T follicular helper cell (primary cell): ENCODE data around the gene LLPH.

Experiments
- DNase-seq: peaks from one replicate; pipeline ENCODE4 v3.0.0-alpha.2; 2020; ENCODE audit warnings: low read depth

Gene LLPH

DNA sequence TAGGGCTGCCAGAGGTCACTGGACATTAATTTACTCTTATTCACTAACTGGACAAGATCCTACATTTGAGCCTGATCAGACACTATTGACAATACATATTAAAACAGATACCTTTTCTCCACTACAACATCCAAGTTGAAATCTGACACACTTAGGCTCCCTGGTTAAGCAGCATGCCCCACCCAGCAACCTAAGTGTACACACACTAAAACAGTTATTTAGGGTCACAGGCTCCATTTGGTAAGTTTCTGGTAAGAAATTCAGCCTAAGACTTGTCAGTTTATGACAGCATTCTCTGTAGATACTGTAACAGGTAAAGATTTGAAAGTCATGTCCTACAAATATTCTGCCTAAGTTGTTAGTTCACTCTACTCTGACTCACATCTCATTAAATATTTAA is 12.3 kb upstream of the LLPH start:
- DNase-seq: no peak

DNA sequence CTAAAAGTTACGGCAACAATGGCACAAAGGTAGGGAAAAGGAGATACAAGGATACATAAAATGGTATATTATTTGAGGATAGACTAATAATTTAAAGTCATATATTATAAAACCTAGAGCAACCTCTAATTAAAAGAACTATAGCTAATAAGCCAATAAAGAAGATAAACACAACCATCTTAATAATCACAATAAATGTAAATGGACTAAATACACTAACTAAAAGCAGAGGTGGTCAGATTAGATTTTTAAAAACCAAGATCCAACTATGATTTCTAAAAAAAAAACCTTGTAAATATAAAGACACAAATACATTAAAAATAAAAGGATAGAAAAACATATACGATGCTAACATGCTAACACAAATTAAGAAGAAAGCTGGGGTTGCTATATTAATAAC is 10.7 kb upstream of the LLPH start:
- DNase-seq: no peak

DNA sequence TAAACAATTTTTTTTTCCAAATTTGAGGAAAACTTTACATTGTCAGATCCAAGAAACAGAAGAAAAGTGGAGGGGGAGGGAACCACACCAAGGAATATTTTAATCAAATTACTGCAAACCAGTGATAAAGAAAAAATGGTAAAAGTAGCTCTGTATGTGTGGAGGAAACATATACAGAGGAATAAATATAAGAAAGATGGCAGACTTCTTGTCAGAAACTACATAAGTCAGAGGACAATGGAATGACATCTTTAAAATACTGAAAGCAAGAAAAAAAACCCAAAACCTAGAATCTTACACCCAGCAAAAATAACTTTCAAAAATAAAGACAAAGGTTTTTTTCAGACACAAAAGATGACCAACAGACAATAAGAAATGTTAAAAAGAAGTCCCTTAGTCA is 10.2 kb upstream of the LLPH start:
- DNase-seq: no peak

DNA sequence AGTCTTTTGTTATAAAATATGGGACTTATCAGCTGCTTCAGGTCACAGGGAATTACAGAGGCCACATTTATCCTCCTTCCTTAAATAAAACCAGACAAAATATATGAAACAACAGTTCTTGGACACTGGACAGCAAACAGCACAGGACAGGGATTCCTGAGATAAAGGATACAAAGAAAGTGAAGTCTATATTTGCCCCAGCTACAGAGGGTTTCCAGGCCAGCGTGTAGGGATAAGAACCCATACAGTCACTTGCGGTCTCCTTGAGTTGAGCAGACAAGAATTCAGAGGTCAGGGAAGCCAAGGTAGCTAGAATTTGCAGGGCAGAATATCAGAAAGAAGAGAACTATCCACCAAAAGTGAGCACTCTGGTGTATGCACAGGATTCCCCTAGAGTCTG is 8.8 kb upstream of the LLPH start:
- DNase-seq: no peak

DNA sequence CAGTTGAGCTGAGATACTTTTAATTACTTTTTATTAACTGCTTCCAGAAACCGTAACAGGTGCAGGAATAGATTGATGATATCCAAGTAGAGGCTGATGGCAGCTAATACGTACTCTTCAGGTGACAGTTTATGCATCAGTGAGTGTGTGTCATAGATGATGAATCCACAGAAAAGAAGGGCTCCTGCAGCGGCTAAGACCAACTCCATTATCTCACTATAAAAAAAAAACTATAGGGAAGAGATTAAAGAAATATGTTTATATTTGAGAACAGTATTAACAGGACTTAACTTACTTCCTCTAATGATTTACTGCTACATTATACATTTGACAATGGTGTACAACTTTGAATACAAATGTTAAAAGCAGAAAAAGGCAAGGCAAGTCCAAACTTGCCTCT is 7.4 kb upstream of the LLPH start:
- no peak for DNase-seq

DNA sequence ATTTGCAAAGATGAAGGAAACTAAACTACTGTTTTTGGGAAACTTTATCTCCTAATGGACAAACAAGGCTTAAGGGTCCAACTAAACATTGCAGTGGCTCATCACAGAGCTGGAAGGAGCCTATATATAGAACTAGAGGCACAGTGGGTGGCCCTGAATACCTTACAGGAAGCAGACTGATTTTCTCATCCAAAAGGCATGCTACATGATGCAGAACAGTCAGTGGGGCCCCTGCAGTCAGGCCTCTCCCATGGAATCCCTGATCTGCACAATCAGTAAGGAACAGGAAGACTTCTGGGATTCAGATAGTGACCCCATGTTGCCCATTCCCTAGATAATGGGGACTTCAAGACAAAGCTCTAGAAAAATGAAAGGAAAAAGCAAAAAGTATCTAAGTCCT is 1.9 kb upstream of the LLPH start:
- DNase-seq: no peak

DNA sequence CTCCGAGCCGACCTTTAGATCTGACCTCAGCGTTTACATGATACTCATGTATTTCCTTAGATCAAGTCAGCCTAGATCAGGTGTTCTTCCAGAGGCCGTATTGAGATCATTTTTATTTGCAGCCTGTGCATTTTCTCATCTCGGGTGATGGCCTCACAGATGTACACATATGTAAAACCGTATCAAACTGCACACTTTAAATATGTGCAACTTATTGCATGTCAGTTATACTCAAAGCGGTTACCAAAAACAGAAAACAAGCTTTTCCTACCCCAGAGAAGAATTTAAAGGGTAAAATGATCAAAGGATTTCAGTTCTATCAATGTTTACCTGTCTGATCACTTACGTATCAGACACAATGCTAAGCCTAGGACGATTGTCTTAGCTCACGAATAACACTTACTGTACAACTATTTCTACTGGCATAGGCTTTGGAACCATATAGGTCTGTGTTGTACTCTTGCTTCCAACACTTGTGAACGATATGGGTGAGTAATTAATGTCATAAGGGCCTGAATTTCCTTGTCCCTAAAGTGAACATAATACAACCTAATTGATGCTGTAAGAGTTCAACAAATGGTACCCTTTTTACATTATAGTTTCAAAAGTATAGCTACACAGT is 628 bp upstream of the LLPH start:
- DNase-seq: no peak

DNA sequence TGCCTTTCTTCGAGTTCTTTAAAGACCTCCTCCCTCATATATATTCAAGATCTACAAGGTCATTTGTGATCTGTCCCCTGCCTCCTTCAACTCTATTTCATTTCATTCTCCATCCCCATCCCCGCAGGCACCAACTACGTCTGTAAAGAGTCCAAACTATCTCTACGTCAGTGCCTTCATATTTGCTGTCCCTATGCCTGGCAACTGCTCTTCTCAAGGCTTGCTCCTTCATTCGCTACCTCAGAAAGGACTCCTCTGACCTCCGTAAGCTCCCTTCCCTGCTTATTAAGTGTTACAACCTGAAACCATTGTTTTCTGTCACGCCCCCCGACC is 650 bp downstream of the LLPH start:
- no peak for DNase-seq

DNA sequence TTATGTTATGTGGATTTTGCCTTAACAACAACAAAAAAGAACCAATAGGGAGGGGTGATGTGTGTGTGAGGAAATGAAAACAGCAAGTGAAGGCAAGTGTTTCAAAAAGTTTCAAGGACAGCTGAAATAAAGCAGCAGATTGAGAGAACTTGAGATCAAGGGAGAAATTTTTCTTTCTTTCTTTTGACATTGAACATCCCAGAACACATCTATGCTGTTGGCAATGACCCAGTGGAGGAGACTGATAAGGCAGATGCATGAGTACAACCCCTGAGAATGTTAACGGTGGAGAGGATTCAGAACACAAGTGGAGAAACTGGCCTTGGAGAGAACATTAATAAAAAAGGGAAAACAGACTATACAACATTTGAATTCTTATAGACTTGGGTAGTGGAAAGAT is 2.9 kb downstream of the LLPH start:
- no peak for DNase-seq

DNA sequence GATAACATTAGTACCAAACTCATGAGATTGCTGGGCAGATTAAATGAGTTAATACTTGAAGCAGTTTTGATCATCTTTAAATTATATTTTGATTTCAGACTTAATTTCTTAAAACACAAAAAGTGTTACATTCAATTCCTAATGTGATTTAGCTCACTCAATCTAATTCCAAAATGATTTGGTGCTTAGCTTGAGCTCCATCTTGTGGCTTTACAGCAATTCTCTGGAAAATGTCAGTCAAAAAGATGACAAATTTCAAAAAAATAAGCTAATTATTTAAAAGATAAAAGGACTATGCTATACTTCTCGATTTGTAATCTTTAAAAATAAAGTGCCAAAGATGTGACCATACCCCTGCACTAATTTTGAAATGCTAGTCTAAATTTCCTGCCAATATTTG is 10.1 kb downstream of the LLPH start:
- DNase-seq: no peak

DNA sequence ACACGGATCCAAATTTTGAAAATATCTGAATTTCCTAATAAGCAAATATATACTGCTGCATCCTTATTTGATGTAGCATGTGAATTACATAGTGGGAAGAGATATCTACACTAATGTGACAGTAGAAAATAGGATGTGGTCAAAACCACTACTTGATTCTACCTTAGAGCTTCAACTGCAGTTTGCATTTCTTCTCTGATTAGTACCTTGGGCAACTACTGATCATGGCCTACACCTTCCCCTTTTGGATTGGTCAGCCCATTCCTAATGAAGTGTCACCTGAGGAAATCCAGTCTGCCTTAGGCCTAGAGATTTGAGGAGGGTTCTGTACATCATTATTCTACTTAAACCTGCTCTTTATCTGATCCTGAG is 10.7 kb downstream of the LLPH start:
- DNase-seq: no peak

DNA sequence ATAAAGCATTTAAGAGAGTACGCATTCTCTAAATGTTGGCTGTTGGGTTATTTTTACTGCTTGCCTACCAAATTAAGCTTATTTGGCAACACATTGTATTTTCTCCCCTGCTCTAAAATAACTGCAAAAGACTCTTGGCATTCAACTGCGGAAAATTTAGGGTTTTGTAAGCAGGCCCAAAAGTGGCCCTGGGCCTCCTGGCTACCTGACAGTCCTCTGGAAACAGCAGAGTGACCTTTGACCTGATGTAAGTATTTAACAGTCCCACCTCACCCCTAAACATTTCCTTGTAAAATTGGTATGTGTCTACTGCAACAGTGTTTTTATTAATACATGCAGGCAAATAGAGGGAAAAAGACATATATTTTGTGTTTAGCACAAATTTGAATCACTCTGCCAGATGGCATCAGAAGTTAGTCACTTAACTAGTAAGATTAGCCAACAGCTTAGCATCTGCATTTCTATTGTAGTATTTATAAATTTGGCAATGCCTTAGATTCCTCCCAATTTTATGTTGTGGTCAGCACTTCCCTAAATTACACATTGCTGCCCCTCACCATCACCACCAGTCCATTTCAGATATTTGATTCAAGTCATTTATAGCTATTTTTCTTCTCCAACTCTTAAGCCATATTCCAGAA is 11.2 kb downstream of the LLPH start:
- no peak for DNase-seq

DNA sequence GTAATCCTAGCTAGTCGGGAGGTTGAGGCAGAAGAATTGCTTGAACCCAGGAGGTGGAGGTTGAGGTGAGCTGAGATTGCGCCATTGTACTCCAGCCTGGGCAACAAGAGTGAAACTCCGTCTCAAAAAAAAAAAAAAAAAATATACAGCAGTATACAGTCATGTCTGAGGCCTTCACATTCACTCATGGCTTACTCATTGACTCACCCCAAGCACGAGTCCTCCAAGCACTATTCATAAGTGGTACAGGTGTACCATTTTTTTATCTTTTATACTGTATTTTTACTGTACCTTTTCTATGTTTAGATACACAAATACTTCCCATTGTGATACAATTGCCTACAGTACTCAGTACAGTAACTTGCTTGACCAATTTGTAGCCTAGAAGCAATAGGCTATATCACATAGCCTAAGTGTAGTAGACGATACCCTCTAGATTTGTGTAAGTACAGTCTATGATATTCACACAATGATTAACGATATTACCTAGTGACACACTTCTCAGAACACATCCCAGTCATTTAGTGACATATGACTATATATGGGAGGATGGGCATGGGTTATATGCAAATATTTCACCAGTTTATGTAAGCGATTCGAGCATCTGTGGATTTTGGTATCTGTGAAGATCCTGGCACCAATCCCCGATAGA is 12.2 kb downstream of the LLPH start:
- no peak for DNase-seq

DNA sequence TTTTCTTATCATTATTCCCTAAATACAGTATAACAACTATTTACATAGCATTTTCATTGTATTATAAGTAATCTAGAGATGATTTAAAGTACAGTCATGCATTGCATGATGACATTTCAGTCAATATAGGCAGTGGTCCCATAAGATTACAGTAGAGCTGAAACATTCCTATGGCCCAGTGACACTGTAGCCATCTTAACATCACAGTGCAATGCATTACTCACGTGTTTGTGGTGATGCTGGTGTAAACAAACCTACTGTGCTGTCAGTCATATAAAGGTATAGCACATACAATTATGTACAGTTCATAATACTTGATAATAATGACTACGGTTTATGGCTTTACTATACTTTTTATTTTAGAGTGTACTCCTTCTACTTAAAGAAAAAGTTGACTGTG is 13.3 kb downstream of the LLPH start:
- no peak for DNase-seq

DNA sequence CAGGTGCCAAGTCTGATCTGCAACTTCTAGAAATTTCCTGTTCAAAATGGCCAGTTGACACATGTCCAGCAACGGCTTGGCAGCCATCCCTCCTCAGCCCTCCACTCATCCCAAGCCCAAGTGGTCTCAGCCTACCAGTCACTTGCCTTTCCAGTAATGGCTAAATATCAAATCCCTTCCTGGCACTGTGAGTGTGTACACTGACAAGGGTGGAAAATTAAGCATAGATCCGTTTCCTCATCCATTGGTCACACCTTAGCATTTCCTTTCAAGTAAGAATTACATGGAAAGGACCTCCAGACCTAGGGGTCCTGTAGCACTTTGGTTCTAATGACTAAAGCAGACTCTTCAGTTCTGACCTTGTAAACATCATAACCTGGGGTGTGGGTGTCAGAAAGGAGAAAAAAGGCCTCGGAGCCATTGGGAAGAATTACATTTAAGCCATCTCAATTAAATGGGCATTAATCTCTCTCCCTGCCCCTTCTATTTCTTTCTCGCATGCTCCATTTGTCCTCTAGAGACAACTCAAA is 15.4 kb downstream of the LLPH start:
- DNase-seq: no peak

DNA sequence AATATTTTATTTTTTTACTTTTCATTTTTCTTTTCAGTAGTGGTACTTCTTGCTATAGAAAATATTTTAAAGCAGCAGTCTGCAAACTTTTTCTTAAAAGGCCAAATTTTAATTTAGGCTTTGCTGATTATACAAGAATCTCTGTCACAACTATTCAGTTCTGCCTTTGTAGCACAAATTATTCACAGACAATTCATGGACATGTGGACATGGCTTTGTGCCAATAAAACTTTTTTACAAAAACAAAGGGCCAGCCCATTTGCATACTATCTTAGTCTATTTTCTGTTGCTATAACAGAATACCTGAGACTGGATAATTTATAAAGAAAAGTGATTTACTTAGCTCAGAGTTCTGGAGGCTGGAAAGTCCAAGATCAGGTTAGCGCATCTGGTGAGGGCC is 17.1 kb downstream of the LLPH start:
- no peak for DNase-seq

DNA sequence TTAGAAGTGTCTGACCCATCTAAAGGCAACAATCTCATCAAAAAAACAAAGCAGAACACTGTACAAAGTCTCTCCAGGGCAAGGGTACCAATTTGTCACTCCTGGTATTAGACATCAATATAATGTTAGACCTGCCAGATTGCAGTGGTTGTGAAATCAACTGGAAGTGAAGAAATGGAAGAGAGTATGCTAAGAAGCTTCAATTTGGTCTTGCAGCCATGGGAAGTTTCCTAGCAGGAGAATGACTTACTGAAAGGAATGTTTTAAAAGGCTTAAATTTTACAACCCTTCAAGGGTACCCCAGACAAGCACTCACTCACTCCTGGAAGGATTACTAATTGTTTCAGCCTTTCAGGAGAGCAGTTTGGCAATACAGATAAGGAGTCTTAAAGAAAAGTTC is 18.9 kb downstream of the LLPH start:
- DNase-seq: no peak

DNA sequence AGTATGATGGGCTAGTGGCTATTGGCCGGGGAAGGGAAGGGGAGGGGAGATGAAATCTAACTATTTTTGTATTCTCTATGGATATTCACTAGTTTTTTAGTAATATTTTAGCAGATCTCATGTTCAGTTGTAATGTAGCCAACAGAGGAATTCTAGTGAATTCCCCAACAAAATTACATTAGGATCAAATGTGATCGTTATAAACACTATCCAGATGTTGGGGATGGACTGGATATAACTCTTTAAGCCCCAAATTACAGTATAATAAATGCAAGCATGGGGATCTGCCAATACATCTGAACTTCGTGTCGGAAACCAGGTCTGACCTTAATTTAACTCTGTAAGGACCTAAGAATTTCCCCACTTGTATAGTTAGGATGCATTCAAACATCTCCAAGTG is 21.5 kb downstream of the LLPH start:
- no peak for DNase-seq

DNA sequence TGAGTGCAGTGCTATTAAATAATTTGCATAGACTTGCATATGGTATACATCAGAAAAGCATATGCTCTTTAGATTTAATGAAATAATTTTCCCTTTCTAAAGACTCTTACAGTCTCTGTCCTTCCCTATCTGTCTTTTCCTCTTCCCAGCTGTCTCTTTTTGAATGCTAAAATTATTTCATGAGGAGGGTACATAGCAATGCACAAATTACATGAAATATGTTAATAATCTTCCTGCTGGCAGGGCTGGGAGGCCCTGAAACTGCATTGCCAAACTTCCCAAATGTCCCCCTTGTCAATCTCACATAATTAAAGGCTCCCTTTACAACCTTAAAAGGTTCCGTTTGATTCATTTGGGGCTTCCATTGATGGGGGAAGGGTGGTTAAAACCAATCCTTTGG is 22.2 kb downstream of the LLPH start:
- no peak for DNase-seq

DNA sequence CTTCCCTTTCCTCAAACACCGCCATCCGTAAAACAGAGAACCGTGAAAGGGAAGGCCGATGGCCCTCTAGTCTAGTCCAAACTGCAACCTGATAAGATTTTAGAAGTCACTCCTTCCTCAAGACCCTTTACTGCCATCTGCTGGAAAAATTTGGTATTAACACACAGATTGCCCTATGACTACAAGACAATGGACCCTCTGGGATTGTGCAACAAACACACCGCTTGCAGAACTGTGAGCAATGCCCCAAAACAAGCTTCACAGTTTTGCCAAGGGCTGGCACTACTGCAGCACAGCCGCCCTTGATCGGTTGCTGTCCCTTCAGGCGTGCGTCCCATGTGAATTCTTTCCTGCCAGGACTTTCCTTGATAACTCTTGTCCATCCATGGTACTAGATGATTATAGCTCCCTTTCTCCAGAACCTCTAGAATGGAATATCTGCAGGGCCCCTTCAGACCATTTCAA is 23.1 kb downstream of the LLPH start:
- DNase-seq: peak; percentile 24

DNA sequence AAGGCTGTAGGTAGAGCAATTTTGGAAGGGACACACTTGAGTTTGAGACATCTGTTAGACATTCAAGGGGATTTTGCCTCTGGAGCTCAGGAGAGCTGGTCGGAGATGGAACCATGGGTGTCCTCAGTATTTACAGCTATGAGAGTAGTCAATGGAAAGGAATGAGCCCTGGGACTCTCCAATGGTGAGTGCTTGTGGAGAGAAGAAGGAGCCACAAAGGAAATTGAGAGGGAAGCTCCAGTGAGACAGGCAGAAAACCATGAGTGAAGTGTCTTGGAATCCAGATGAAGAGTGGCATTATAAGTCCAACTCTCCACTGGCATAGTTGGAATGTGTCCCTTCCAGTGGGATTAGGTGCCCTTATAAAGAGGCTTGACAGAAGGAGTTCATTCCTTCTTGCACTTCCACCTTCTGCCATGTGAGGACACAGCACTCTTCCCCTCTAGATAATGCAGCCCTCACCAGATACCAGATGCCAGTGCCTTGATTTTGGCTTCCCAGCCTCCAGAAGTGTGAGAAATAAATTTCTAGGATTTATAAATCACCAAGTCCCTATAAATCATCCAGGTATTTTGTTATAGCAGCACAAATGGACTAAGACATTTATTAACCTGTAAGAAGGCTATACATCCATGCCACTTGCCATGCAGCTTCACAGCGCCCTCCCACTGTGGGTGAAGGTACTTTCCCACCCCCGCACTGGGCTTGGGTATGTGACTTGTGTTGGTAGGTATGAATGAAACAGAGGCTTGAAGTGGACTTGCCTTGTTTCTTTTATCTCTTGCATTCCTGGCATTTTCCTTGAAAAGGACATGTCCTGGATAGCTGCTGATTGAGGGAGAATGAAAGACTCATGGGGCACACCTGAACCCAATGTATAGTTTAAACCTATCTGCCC is 27.3 kb downstream of the LLPH start:
- DNase-seq: no peak

DNA sequence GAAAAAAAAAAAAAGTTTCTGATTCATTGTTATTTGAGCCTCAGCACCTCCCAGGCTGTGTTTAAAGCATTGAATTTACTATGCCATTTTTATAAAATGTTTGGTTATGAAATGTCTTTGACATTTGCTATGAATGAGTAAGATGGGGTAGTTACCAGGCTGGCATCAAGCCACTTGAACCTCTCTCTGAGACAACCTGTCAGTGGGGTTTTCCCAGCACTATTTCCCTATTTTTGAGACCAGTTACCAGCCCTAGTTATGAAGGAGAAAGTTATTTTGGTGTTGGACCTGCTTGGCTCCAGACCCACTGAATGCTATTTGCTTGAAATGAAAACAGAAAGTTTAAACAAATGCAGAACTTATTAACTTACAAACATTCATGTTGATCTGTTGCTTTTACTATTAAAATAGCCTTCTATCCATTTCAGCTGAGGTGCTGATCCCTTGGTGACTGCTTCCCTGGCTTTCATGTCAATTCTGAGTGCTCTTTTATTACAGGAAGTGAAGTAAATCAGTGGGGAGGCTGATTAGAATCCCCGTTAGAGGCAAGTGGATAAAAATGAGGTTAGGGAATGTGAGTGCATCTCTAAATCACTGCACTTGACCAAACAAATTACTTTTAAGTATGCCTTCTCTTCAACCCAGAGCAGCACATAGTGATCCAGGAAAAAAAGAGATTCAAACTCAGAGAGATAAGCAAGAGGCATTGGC is 37.8 kb downstream of the LLPH start:
- no peak for DNase-seq
